MCF 10A (cell line): ENCODE results near the gene PHKG2. TPM values are rescaled to one million over a fixed set of nuclear protein-coding genes. Genes with fewer than 3 reads are reported as not detected.

Source experiments
- BruUV-seq: library from RNA; stranded (reverse); fragments of 400-500 nt; replicated peaks from 2 replicates; lab custom pipeline; 2021; lab: Mats Ljungman, UMichigan
- CTCF ChIA-PET: fragments of 300-600 bp; sonication (Branson Sonifier 250); formaldehyde crosslinking; extraction: SDS; loops from one replicate; lab custom pipeline; 2021; ENCODE audit warnings: antibody characterized with exemption, inconsistent platforms; lab: Yijun Ruan, JAX
- POLR2A ChIA-PET: fragments of 300-600, 350-650 bp; sonication (Branson Sonifier 250); formaldehyde crosslinking; extraction: SDS; loops from one replicate; lab custom pipeline; 2020; ENCODE audit warnings: antibody characterized with exemption, inconsistent platforms; lab: Yijun Ruan, JAX
- DNase-seq: peaks from one replicate; pipeline ENCODE4 v3.0.0-alpha.2; 2018; ENCODE audit not compliant: unreplicated experiment
- H3K27ac Mint-ChIP-seq: one replicate; pipeline ENCODE4 v1.8.0; 2022; ENCODE audit warnings: mild to moderate bottlenecking, low read depth, mixed read lengths; ENCODE audit not compliant: unreplicated experiment
- H3K27me3 Mint-ChIP-seq: one replicate; pipeline ENCODE4 v1.8.0; 2022; ENCODE audit warnings: mixed read lengths; ENCODE audit not compliant: insufficient read depth, unreplicated experiment
- H3K36me3 Mint-ChIP-seq: one replicate; pipeline ENCODE4 v1.8.0; 2022; ENCODE audit warnings: mild to moderate bottlenecking, moderate library complexity, mixed read lengths; ENCODE audit not compliant: insufficient read depth, unreplicated experiment
- H3K4me1 Mint-ChIP-seq: one replicate; pipeline ENCODE4 v1.8.0; 2022; ENCODE audit warnings: mixed read lengths; ENCODE audit not compliant: insufficient read depth, unreplicated experiment
- H3K4me3 Mint-ChIP-seq: one replicate; pipeline ENCODE4 v1.8.0; 2022; ENCODE audit warnings: mild to moderate bottlenecking, moderate library complexity, mixed read lengths; ENCODE audit not compliant: unreplicated experiment
- H3K9me3 Mint-ChIP-seq: one replicate; pipeline ENCODE4 v1.8.0; 2022; ENCODE audit warnings: mixed read lengths; ENCODE audit not compliant: unreplicated experiment
- CTCF ChIP-seq: fragments of 200-600 bp; IDR thresholded peaks from one replicate; pipeline ENCODE4 v1.8.0; 2022; ENCODE audit warnings: antibody characterized with exemption, mild to moderate bottlenecking; ENCODE audit not compliant: unreplicated experiment
- intact Hi-C: fragments of 100-400 bp; cut with micrococcal nuclease; formaldehyde crosslinking; loops from 2 replicates; pipeline ENCODE4 v1.14.1; 2022
- total RNA-seq: library from RNA; stranded (reverse); gene quantifications from 2 replicates; pipeline ENCODE4 v1.2.3, GENCODE V29; 2022

PHKG2 gene
- total RNA-seq, 1 experiment from 2014 or later: 28.4 TPM

GRCh38 chr16:30747331-30747730, 894 bp upstream of the PHKG2 start:
- Mint-ChIP-seq H3K36me3 (peaks cover 75% of the 10 kb centered on the region), H3K9me3 (no peaks in the 10 kb centered on the region), H3K4me3 (peak overlapping the region; percentile 87), H3K27me3 (no peaks in the 10 kb centered on the region), H3K4me1 (peaks cover 30% of the 10 kb centered on the region), H3K27ac (peak overlapping the region; percentile 86)
- POLR2A ChIA-PET: interaction anchor here (0.8 to 5.1 kb wide), 25 partner anchors 9 to 821 kb away, joined by 3 to 55 read pairs (median 5); partner anchors contain the start of genes ALDOA, FBRS, KCTD13 and RNF40
- no TSS peak for BruUV-seq
- DNase-seq: peak; percentile 36
- no peak for TF ChIP-seq CTCF
- intact Hi-C loops: no loop called here
- CTCF ChIA-PET: interaction anchor here (0.5 to 1.4 kb wide), 4 partner anchors 25 to 1075 kb away, joined by 3 to 5 read pairs (median 4); no protein-coding TSS in a partner anchor

GRCh38 chr16:30748634-30749445, 615 bp downstream of the PHKG2 start:
- no peak for TF ChIP-seq CTCF
- ChIA-PET POLR2A (interaction anchor here (0.6 to 5.1 kb wide), 26 partner anchors 10 to 823 kb away, joined by 3 to 55 read pairs (median 6); partner anchors contain the start of genes FBRS, KCTD13, RNF40 and SRCAP), CTCF (interaction anchor here (1.1 to 1.4 kb wide), 2 partner anchors 26 to 192 kb away, joined by 3 to 5 read pairs; no protein-coding TSS in a partner anchor)
- peak; percentile 35 for DNase-seq
- H3K9me3 Mint-ChIP-seq: no peaks in the 10 kb centered on the region
- H3K27me3 Mint-ChIP-seq: no peaks in the 10 kb centered on the region
- H3K4me1 Mint-ChIP-seq: peaks cover 30% of the 10 kb centered on the region
- BruUV-seq: no TSS peak
- peak overlapping the region; percentile 86 for H3K27ac Mint-ChIP-seq
- intact Hi-C loops: no loop called here
- H3K36me3 Mint-ChIP-seq: peaks cover 73% of the 10 kb centered on the region
- H3K4me3 Mint-ChIP-seq: peak overlapping the region; percentile 87

GRCh38 chr16:30750201-30750600, 2.0 kb downstream of the PHKG2 start:
- ChIA-PET CTCF (interaction anchor here (0.7 kb wide), 1 partner anchor 361 kb away, joined by 4 read pairs; no protein-coding TSS in a partner anchor), POLR2A (interaction anchor here (0.6 to 5.1 kb wide), 5 partner anchors 9 to 191 kb away, joined by 3 to 55 read pairs (median 5); partner anchors contain the start of genes FBRS and RNF40)
- H3K4me3 Mint-ChIP-seq: no peak overlapping the region
- no peak overlapping the region for H3K27ac Mint-ChIP-seq
- H3K4me1 Mint-ChIP-seq: peaks cover 22% of the 10 kb centered on the region
- TF ChIP-seq CTCF: no peak
- DNase-seq: no peak
- H3K27me3 Mint-ChIP-seq: no peaks in the 10 kb centered on the region
- intact Hi-C loops: no loop called here
- H3K36me3 Mint-ChIP-seq: peaks cover 73% of the 10 kb centered on the region
- H3K9me3 Mint-ChIP-seq: no peaks in the 10 kb centered on the region
- BruUV-seq: no TSS peak
